HG02588 (cell line): ENCODE results near the gene CREB5.
"Not testable (repeated sequence)": the region's sequence is repeated elsewhere in the genome, so short reads cannot be mapped to it uniquely, and the experiment has no call there.

ENCODE experiments used
- ATAC-seq: cut with Tn5 transposase; IDR thresholded peaks from one replicate; pipeline ENCODE4 v1.9.1; 2021; ENCODE audit warnings: mild to moderate bottlenecking, moderate library complexity; ENCODE audit not compliant: unreplicated experiment

The CREB5 gene

GRCh38 chr7:28411876-28412662 lies at the start of gene CREB5:
TSS of gene CREB5 (plus strand) at chr7:28412518. CDS start at chr7:28412915, 397 bp downstream.
- no peak for ATAC-seq

- ATAC-seq: no peak
These were observed 49.5 kb upstream of the CREB5 start for GRCh38 chr7:28362812-28363211.

- ATAC-seq: no peak
These were observed 48.2 kb upstream of the CREB5 start for GRCh38 chr7:28364082-28364481.

GRCh38 chr7:28369523-28369922 lies 42.8 kb upstream of the CREB5 start:
- ATAC-seq: no peak

- no peak for ATAC-seq
These were observed 40.5 kb upstream of the CREB5 start for GRCh38 chr7:28371846-28372245.

- no peak for ATAC-seq
These were observed 38.3 kb upstream of the CREB5 start for GRCh38 chr7:28373990-28374389.

GRCh38 chr7:28375729-28376128 lies 36.6 kb upstream of the CREB5 start:
- ATAC-seq: no peak

- no peak for ATAC-seq
These were observed 35.7 kb upstream of the CREB5 start for GRCh38 chr7:28376634-28377033.

- no peak for ATAC-seq
These were observed 33.7 kb upstream of the CREB5 start for GRCh38 chr7:28378574-28379149.

GRCh38 chr7:28381466-28381865 lies 30.9 kb upstream of the CREB5 start:
- no peak for ATAC-seq

GRCh38 chr7:28382144-28382543 lies 30.2 kb upstream of the CREB5 start:
- ATAC-seq: no peak

- no peak for ATAC-seq
These were observed 28.3 kb upstream of the CREB5 start for GRCh38 chr7:28383975-28384374.

GRCh38 chr7:28389504-28390395 lies 22.6 kb upstream of the CREB5 start:
- no peak for ATAC-seq

GRCh38 chr7:28390426-28390825 lies 21.9 kb upstream of the CREB5 start:
- ATAC-seq: no peak

- no peak for ATAC-seq
These were observed 20.0 kb upstream of the CREB5 start for GRCh38 chr7:28392289-28392688.

GRCh38 chr7:28395404-28395803 lies 16.9 kb upstream of the CREB5 start:
- no peak for ATAC-seq

GRCh38 chr7:28395831-28396230 lies 16.5 kb upstream of the CREB5 start:
- ATAC-seq: no peak

- ATAC-seq: no peak
These were observed 15.2 kb upstream of the CREB5 start for GRCh38 chr7:28397141-28397540.

- no peak for ATAC-seq
These were observed 11.4 kb upstream of the CREB5 start for GRCh38 chr7:28400838-28401360.

- ATAC-seq: not testable (repeated sequence)
These were observed 10.8 kb upstream of the CREB5 start for GRCh38 chr7:28401567-28401966.

GRCh38 chr7:28405662-28406061 lies 6.7 kb upstream of the CREB5 start:
- ATAC-seq: no peak
